HG02759 (cell line): ENCODE data around the gene BZW2.

Experiments
- ATAC-seq: cut with Tn5 transposase; IDR thresholded peaks from one replicate; pipeline ENCODE4 v1.9.1; 2021; ENCODE audit warnings: mild to moderate bottlenecking, moderate library complexity; ENCODE audit not compliant: unreplicated experiment

BZW2 gene

GRCh38 chr7:16712916-16713315, 66.9 kb downstream of the BZW2 start:
- ATAC-seq, result no peak

- no peak for ATAC-seq
Observed at GRCh38 chr7:16715928-16716327, 69.9 kb downstream of the BZW2 start.

- ATAC-seq, result no peak
Observed at GRCh38 chr7:16718111-16718656, 72.2 kb downstream of the BZW2 start.

- ATAC-seq, result no peak
Observed at GRCh38 chr7:16719699-16720098, 73.7 kb downstream of the BZW2 start.

- ATAC-seq, result no peak
Observed at GRCh38 chr7:16721541-16721940, 75.6 kb downstream of the BZW2 start.

GRCh38 chr7:16724344-16724743, 78.4 kb downstream of the BZW2 start:
- no peak for ATAC-seq

- ATAC-seq, result no peak
Observed at GRCh38 chr7:16726189-16726588, 80.2 kb downstream of the BZW2 start.

- no peak for ATAC-seq
Observed at GRCh38 chr7:16727736-16728135, 81.8 kb downstream of the BZW2 start.

- no peak for ATAC-seq
Observed at GRCh38 chr7:16728811-16729210, 82.8 kb downstream of the BZW2 start.

- no peak for ATAC-seq
Observed at GRCh38 chr7:16729541-16729940, 83.6 kb downstream of the BZW2 start.

- ATAC-seq, result no peak
Observed at GRCh38 chr7:16730937-16731336, 85.0 kb downstream of the BZW2 start.

- no peak for ATAC-seq
Observed at GRCh38 chr7:16732828-16733227, 86.8 kb downstream of the BZW2 start.

GRCh38 chr7:16734148-16734726, 88.3 kb downstream of the BZW2 start:
- ATAC-seq, result no peak

- no peak for ATAC-seq
Observed at GRCh38 chr7:16735020-16735419, 89.0 kb downstream of the BZW2 start.

- no peak for ATAC-seq
Observed at GRCh38 chr7:16738011-16738688, 92.2 kb downstream of the BZW2 start.

- no peak for ATAC-seq
Observed at GRCh38 chr7:16739863-16740622, 94.1 kb downstream of the BZW2 start.

- ATAC-seq, result no peak
Observed at GRCh38 chr7:16740623-16740953, 94.6 kb downstream of the BZW2 start.

GRCh38 chr7:16740996-16741395, 95.0 kb downstream of the BZW2 start:
- ATAC-seq, result no peak

GRCh38 chr7:16741676-16742075, 95.7 kb downstream of the BZW2 start:
- no peak for ATAC-seq

- no peak for ATAC-seq
Observed at GRCh38 chr7:16742547-16742946, 96.6 kb downstream of the BZW2 start.

GRCh38 chr7:16743236-16743635, 97.3 kb downstream of the BZW2 start:
- ATAC-seq, result no peak
